SIG-M5 (cell line): ENCODE results near the gene REEP6.
"Not testable (repeated sequence)": the region's sequence is repeated elsewhere in the genome, so short reads cannot be mapped to it uniquely, and the experiment has no call there.

Source experiments
- DNase-seq: peaks from one replicate; lab custom pipeline; 2025; lab: John Stamatoyannopoulos, UW

Gene REEP6

DNA sequence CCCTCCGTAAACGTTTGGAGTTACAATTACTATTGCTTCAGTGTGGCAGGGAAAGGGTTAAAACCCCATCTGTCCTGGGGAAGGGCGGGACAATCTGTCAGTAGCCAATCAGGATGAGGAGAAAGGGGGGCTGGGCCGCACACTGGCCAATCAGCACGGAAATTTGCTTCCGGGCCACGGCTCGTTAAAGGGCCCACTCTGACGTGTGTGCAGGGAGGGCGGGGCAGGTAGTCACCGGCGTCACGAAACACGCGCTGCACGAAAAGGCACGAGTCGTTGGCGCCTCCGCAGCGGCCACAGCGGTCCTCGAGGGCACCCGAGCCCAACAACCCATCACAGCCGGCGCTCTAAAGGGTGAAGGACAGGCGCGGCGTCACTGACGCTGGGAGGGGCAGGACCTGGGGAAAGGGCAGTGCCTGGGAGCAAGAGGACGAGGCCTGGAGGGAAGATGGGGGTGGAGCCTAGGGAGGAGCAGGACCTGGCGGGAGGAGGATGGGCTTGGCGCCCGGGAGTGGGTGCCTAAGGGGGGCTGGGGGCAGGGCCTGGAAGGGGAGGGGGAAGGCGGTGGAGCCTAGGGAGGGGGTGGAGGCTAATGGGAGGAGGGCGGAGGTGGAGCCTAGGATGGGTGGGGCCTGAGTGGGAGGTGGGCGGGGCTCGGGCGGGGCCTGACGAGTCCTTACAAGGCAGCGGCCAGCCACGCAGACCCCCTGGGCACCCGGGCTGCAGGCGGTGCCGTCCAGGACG, 17.0 kb downstream of the REEP6 start:
- DNase-seq, result no peak

DNA sequence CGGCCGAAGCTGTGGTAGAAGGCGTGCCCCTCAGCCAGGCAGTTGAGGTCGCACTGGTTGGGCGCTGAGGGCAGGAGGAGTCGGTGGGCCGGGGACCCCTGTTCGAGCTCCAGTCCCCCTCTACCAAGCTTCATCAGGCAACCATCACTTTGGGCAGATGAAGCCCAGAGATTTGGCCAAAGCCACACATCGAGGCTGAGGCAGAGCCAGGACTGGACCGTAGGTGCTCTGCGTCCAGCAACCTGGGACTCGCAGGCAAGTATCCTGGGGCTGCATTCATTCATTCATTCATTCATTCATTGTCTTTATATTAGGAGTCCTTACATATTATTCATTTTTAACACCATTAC, 17.5 kb downstream of the REEP6 start:
- no peak for DNase-seq

- DNase-seq, result no peak
Measured at GRCh38 chr19:1509602-1510441, 18.8 kb downstream of the REEP6 start.

DNA sequence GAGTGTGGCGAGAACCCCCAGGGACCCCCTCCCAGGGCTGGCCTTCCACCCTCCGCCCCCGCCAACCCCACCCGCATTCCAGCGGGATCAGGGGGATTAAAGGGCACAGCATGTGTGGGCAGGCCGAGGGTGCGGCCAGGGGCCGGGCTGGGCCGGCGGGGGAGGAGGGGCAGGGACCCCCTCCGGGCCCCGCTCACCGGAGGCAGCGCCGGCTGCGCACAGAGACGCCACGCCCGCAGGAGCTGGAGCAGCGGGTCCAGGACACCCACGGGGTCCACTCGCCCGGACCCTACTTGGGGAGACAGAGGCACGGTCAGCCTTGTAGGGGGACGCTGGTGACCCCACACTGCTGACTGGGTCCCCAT, 19.4 kb downstream of the REEP6 start:
- DNase-seq, result no peak

DNA sequence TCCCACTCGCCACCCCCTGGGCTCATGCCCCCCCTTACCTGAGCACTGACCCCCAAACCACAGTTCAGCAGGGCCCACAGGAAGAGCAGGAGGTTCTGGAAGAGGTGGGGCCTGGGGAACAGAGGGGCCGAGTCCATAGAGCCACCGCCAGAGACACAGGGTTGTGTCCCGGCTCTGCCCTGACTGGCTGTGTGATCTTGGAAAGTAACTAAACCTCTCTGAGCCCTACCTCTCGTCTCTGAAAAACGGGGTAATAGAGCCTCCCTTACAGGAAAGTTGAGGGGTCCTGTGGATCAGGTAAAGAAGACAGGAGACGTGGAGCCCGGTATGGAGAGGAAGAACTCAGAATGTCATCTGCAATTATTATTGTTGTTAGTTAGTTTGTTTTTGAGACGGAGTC, 19.8 kb downstream of the REEP6 start:
- DNase-seq, result no peak

DNA sequence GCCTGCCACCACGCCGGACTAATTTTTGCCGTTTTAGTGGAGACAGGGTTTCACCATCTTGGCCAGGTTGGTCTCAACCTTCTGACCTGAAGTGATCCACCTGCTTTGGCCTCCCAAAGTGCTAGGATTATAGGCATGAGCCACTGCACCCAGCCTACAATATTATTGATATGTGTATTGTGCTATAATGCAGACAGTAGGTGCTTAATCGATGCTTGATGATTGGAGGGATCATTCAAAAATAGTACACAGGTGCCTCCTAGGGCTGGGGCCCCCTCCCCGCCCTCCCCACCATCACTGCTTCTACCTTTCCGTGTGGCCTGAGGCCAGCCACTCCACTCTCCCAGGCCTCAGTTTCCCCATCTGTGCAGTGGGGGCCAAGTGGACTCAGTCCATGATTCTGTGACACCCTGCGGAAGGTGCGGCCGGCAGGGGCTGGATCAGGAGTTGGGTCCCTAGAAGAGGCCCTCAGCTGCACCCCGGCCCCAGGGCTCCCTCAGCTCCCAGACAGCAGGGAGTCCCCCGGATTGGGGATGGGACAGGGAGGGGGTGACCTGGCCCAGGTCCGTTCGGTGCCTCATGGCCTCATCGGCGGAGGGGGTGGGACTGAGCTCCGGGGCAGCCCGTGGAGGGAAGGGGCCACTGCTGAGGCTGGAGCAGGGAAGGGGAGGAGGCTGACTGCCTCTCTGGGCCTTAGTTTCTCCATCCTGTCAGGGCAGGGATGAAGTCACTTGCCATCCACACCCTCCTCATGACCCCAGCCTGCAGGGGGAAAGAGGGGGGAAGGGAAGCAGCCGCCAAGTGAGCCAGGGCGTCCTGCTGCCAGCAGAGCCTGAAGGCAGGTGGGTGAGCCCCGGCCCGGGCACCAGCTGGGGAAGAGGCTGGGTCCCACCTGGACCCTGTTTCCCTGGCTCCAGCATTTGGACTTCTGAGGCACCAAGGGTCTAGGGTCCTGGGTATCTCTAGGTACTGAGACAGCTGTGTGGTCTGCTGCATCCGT, 20.6 kb downstream of the REEP6 start:
- DNase-seq, result no peak

- no peak for DNase-seq
Measured at GRCh38 chr19:1512671-1513498, 21.9 kb downstream of the REEP6 start, which contains the start of gene ADAMTSL5. ADAMTSL5 (minus strand) TSS chr19:1513019; CDS start chr19:1510943, 2,076 bp downstream.

- no peak for DNase-seq
Measured at GRCh38 chr19:1513499-1514294, 22.7 kb downstream of the REEP6 start.

DNA sequence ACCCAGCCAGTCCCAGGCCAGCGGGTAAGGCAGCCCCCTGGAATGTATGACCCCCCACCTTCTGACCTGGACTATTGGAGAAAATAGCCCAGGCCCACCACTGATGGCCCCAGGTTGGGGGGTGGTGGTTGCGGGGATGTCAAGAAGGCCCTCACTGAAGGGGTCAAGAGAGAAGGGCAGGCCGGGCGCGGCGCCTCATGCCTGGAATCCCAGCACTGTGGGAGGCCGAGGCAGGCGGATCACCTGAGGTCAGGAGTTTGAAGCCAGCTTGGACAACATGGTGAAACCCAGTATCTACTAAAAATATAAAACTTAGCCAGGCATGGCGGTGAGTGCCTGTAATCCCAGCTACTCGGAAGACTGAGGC, 23.3 kb downstream of the REEP6 start:
- DNase-seq, result no peak

GRCh38 chr19:1514986-1515721, 24.2 kb downstream of the REEP6 start:
- DNase-seq, result no peak

- no peak for DNase-seq
Measured at GRCh38 chr19:1516395-1516753, 25.4 kb downstream of the REEP6 start.

GRCh38 chr19:1518471-1518870, 27.5 kb downstream of the REEP6 start:
- no peak for DNase-seq

DNA sequence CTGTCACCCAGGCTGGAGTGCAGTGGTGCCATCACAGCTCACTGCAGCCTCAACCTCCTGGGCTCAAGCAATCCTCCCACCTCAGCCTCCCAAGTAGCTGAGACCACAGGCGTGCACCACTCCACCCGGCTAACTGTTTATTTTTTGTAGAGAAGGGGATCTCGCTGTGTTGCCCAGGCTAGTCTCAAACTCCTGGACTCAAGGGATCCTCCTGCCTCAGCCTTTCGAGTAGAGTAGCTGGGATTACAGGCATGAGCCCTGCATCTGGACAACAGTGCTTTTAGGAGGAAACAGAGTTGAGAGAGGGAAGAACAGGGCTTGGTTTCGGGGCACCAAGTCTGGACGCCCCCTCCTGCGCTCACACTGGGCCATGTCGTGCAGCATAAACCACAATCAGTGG, 28.8 kb downstream of the REEP6 start:
- DNase-seq, result not testable (repeated sequence)

DNA sequence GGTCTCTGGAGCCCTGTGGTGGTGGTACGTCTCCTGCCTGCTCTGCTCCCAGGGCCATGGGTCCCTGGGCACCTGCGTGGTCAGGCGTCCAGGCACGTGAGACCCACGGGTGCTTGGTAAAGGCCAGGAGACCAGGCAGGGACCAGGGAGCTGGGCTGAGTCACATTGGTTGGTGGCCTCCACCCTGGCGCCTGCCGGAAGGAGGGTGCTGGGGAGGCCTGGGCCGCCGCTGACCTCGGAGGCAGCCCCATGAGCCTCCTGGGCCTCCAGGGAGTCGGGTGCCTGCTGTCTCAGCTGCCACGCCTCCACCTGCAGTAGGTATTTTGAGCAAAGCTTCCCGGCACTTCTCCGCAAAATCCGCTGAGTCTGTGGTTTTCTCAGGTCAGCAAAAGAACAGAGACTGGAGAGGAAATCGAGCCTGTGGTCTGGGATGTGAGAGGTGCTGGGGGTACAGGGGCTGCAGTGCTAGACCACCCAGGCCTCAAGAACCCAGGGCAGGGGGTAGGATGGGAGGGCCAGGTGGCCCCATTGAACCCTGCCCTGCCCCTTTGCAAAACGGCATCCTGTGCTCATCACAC, 29.3 kb downstream of the REEP6 start:
- DNase-seq, result no peak

- no peak for DNase-seq
Measured at GRCh38 chr19:1521636-1522035, 30.7 kb downstream of the REEP6 start.

GRCh38 chr19:1522061-1522460, 31.1 kb downstream of the REEP6 start:
- DNase-seq, result no peak

DNA sequence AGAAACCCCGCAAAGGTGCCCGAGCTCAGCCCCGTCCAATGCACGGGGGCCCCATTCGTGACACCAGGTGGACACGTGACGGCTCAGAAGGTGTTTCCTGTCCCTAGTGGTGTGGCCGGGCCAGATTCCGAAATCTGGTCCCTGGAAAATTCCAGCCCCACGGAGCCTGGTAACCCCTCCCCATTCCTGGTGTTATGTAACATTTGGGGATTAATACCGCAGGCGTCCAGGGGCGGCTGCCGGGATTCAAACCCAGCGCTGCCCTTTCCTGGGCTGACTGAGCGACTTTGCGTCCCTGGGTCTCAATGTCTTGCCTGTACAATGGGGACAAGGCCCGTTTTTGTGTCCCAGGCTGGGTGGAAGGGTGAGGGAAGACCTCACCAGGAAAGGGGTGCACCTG, 31.9 kb downstream of the REEP6 start:
- no peak for DNase-seq

GRCh38 chr19:1523412-1524286, 32.7 kb downstream of the REEP6 start, which contains the start of gene PLK5:
PLK5 (plus strand) TSS chr19:1524077; CDS start chr19:1526997, 2,920 bp downstream.
- no peak for DNase-seq
